Measurements from ENCODE around the gene CBARP. TPM values are rescaled to one million over a fixed set of nuclear protein-coding genes. Genes with fewer than 3 reads are reported as not detected.

CBARP gene
- total and polyA plus RNA-seq, 2 of the 13 experiments (the other 11 are each of a cell fraction or from before 2014, with no cell fraction given), result 1.2 to 1.4 TPM

- 0 out of 2 replicates have a peak, but pooled peaks have one; percentile 31 for TF ChIP-seq DRAP1 (CRISPR knock-in tag; IDR thresholded peaks at IDR 0.05)
- TF ChIP-seq EP300 (IDR thresholded peaks at IDR 0.05; ENCODE audit: low read depth in 2 of 2, low read length in 2 of 2), result peak in 1 of 2 experiments; percentile 88; a peak in 2 of 4 replicates
- peak; percentile 80 for TF ChIP-seq EP300 (CRISPR knock-in tag; IDR thresholded peaks at IDR 0.05; ENCODE audit: borderline replicate concordance)
- no peak for TF ChIP-seq PHF5A (CRISPR knock-in tag; IDR thresholded peaks at IDR 0.05; ENCODE audit: low read depth, unreplicated experiment)
- TF ChIP-seq EZH2 (conservative IDR thresholded peaks at IDR 0.05; ENCODE audit: low read depth, low read length), result no peak
- TF ChIP-seq, protein P1, sequence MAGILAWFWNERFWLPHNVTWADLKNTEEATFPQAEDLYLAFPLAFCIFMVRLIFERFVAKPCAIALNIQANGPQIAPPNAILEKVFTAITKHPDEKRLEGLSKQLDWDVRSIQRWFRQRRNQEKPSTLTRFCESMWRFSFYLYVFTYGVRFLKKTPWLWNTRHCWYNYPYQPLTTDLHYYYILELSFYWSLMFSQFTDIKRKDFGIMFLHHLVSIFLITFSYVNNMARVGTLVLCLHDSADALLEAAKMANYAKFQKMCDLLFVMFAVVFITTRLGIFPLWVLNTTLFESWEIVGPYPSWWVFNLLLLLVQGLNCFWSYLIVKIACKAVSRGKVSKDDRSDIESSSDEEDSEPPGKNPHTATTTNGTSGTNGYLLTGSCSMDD (CRISPR knock-in tag; IDR thresholded peaks at IDR 0.05), result no peak
- TF ChIP-seq ATF2 (CRISPR knock-in tag; IDR thresholded peaks at IDR 0.05), result peak; percentile 25; the same call in 1 of the 2 replicates
- no peak; the same call in 1 of the 2 replicates for TF ChIP-seq ZFP1 (CRISPR knock-in tag; IDR thresholded peaks at IDR 0.05)
- peak; percentile 79; the same call in 1 of the 2 replicates for TF ChIP-seq ZBTB7A (CRISPR knock-in tag; IDR thresholded peaks at IDR 0.05)
- TF ChIP-seq CREB1 (IDR thresholded peaks at IDR 0.05), result no peak
- no peak; the same call in 1 of the 2 replicates for TF ChIP-seq CREB1 (CRISPR knock-in tag; IDR thresholded peaks at IDR 0.05)
- no peak for TF ChIP-seq ZNF850 (CRISPR knock-in tag; conservative IDR thresholded peaks at IDR 0.05)
- peak; percentile 90 for TF ChIP-seq RXRA (CRISPR knock-in tag; IDR thresholded peaks at IDR 0.05)
- peak; percentile 75; the same call in 1 of the 2 replicates for TF ChIP-seq NFIC (IDR thresholded peaks at IDR 0.05; ENCODE audit: low read length)
- TF ChIP-seq ZNF687 (CRISPR knock-in tag; IDR thresholded peaks at IDR 0.05), result peak; percentile 71
- TF ChIP-seq SP5 (CRISPR knock-in tag; IDR thresholded peaks at IDR 0.05; ENCODE audit: borderline replicate concordance, low read depth), result peak; percentile 92
- TF ChIP-seq NCOA5 (CRISPR knock-in tag; IDR thresholded peaks at IDR 0.05), result no peak
- no peak for TF ChIP-seq NAIF1 (CRISPR knock-in tag; IDR thresholded peaks at IDR 0.05; ENCODE audit: borderline replicate concordance)
- TF ChIP-seq ZNF256 (CRISPR knock-in tag; conservative IDR thresholded peaks at IDR 0.05), result no peak
- peak; percentile 90 for TF ChIP-seq RARA (CRISPR knock-in tag; IDR thresholded peaks at IDR 0.05)
- no peak for TF ChIP-seq NFE2L1 (CRISPR knock-in tag; IDR thresholded peaks at IDR 0.05; ENCODE audit: borderline replicate concordance)
- no peak for TF ChIP-seq NFYC (CRISPR knock-in tag; IDR thresholded peaks at IDR 0.05)
Measured at GRCh38 chr19:1253514-1254080, 15.8 kb upstream of the CBARP start (continued).
